Gastroesophageal sphincter (tissue), 4 donors: ENCODE results near the gene ABCA5. TPM values are rescaled to one million over a fixed set of nuclear protein-coding genes. Genes with fewer than 3 reads are reported as not detected.
"Not testable (repeated sequence)": the region's sequence is repeated elsewhere in the genome, so short reads cannot be mapped to it uniquely, and the experiment has no call there.

Experiments
- ATAC-seq: fragments of 150-250 bp; one replicate; pipeline ENCODE4 v1.9.1; 2016; ENCODE audit warnings: mild to moderate bottlenecking, moderate library complexity
- H3K27ac ChIP-seq, 4 donors: fragments of 200-600 bp; sonication (generic) in 3 of 4; 1 replicate in 3 of 4; 2 replicates in 1 of 4; pipeline ENCODE4 v1.5.1; 2016 to 2019
- H3K27me3 ChIP-seq: fragments of 200-600 bp; sonication (generic); one replicate; pipeline ENCODE4 v1.5.1; 2019
- H3K36me3 ChIP-seq, 2 donors: fragments of 200-600 bp; sonication (generic); one replicate each; pipeline ENCODE4 v1.5.1; 2019; ENCODE audit warnings: control low read depth in 1 of 2
- H3K4me1 ChIP-seq, 3 donors: fragments of 200-600 bp; sonication (generic); 1 replicate in 2 of 3; 2 replicates in 1 of 3; pipeline ENCODE4 v1.5.1; 2016 to 2019; ENCODE audit warnings: control low read depth in 2 of 3
- H3K4me3 ChIP-seq, 2 donors: fragments of 200-600 bp; sonication (generic); one replicate each; pipeline ENCODE4 v1.5.1; 2019; ENCODE audit warnings: mild to moderate bottlenecking in 1 of 2, moderate library complexity in 1 of 2
- H3K9me3 ChIP-seq, 3 donors: fragments of 200-600 bp; sonication (generic); one replicate each; pipeline ENCODE4 v1.5.1; 2017 to 2019; ENCODE audit warnings: control low read depth in 2 of 3
- CTCF ChIP-seq, 4 experiments: fragments of 200-600 bp in 2 of 4; fragments of 450-650 bp in 2 of 4; sonication (generic) in 1 of 4; IDR thresholded peaks; one replicate each; pipeline ENCODE4 v1.5.1; 2017 to 2019; ENCODE audit warnings: antibody characterized with exemption in 4 of 4, mild to moderate bottlenecking in 2 of 4, moderate library complexity in 2 of 4
- EP300 ChIP-seq: sonication (generic); formaldehyde crosslinking; IDR thresholded peaks from one replicate; pipeline ENCODE4 v1.6.1; 2017; ENCODE audit warnings: antibody characterized with exemption, mild to moderate bottlenecking
- POLR2A ChIP-seq, 2 donors: fragments of 450-650 bp; IDR thresholded peaks; one replicate each; pipeline ENCODE4 v1.6.1; 2017; ENCODE audit warnings: antibody characterized with exemption in 2 of 2, mild to moderate bottlenecking in 2 of 2, moderate library complexity in 1 of 2
- POLR2AphosphoS5 ChIP-seq: sonication (generic); formaldehyde crosslinking; IDR thresholded peaks from one replicate; pipeline ENCODE4 v1.6.1; 2017; ENCODE audit warnings: antibody characterized with exemption
- WGBS, 2 donors: methylation state at CpG; one replicate each; pipeline ENCODE4 v1.1.5; 2018; ENCODE audit warnings: low coverage in 1 of 2; 5-methylcytosine and 5-hydroxymethylcytosine counted together
- total RNA-seq, 4 donors: library from RNA; depleted of rRNA; stranded (reverse); fragments of >200 nt; gene quantifications; one replicate each; pipeline ENCODE4 v1.1.0, GENCODE V29; 2016

ABCA5 gene
- total RNA-seq, 4 donors from 2014 or later: 9.4 to 42.0 (median 22.0) TPM

DNA sequence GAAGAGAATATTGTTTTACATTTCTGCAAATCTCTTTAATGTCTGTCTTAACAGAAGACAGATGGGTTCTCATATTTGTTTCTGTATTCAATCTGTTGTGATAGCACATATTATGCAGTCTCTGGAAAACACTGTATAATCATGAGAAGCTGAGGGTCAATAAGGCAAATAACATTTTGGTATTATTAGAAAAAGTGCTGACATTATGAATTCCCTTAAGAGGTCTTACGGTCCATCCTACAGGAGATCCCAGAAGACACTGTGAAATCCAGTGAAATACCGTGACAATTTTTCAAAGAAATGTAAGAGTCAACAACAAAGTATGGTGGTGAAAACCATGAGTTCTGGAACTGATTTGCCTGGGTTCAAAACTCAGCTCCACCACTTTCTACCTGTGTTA lies 42.3 kb downstream of the ABCA5 start:
- H3K4me3 ChIP-seq: no peak overlapping the region
- no peak for TF ChIP-seq POLR2AphosphoS5
- no peak for TF ChIP-seq CTCF (IDR thresholded peaks at IDR 0.05)
- TF ChIP-seq POLR2A (IDR thresholded peaks at IDR 0.05): no peak
- TF ChIP-seq EP300: no peak
- H3K36me3 ChIP-seq: peaks cover 0 to 83% of the 10 kb centered on the region in 2 donors
- H3K4me1 ChIP-seq: no peaks in the 10 kb centered on the region
- no peak for ATAC-seq
- H3K27ac ChIP-seq: no peak overlapping the region
- H3K9me3 ChIP-seq: no peaks in the 10 kb centered on the region
- WGBS, 2 donors: 80 to 92% methylated on average over 1 to 2 of the region's 2 CpGs
- no peaks in the 10 kb centered on the region for H3K27me3 ChIP-seq

GRCh38 chr17:69282002-69282401 lies 44.9 kb downstream of the ABCA5 start:
- no peak for TF ChIP-seq POLR2AphosphoS5
- TF ChIP-seq EP300: no peak
- no peak for TF ChIP-seq POLR2A (IDR thresholded peaks at IDR 0.05)
- no peak for TF ChIP-seq CTCF (IDR thresholded peaks at IDR 0.05)
- ATAC-seq: no peak
- peaks cover 0 to 60% of the 10 kb centered on the region in 2 donors for H3K36me3 ChIP-seq
- no peak overlapping the region for H3K4me3 ChIP-seq
- H3K9me3 ChIP-seq: no peaks in the 10 kb centered on the region
- H3K4me1 ChIP-seq: no peaks in the 10 kb centered on the region
- H3K27ac ChIP-seq: no peak overlapping the region
- 85 to 92% methylated on average over 2 to 3 of the region's 3 CpGs for WGBS, 2 donors
- no peaks in the 10 kb centered on the region for H3K27me3 ChIP-seq

GRCh38 chr17:69276279-69276678 lies 50.7 kb downstream of the ABCA5 start:
- ATAC-seq: not testable (repeated sequence)
- H3K36me3 ChIP-seq: peaks cover 0 to 27% of the 10 kb centered on the region in 2 donors

DNA sequence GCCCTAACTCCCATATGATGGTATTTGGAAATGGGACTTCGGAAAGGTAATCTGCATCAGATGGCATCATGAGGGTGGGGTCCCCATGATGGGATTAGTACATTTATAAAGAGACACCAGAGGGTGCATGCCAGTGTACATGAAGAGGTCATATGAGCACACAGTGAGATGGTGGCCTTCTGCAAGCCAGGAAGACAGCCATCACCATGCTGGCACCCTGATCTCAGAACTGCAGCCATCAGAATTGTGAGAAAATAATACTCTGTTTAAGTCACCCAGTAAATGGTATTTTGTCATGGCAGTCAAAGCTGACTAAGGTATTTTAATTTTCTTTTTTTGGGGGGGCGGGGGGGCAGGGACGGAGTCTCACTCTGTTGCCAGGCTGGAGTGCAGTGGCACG lies 51.2 kb downstream of the ABCA5 start:
- Histone ChIP-seq H3K27me3 (no peaks in the 10 kb centered on the region), H3K36me3 (peaks cover 0 to 23% of the 10 kb centered on the region in 2 donors), H3K4me3 (no peak overlapping the region), H3K27ac (no peak overlapping the region), H3K9me3 (no peaks in the 10 kb centered on the region), H3K4me1 (no peaks in the 10 kb centered on the region)
- ATAC-seq: no peak
- 90 to 93% methylated on average over 3 of the region's 4 CpGs for WGBS, 2 donors
- no peak for TF ChIP-seq POLR2A (IDR thresholded peaks at IDR 0.05)
- no peak for TF ChIP-seq EP300
- no peak for TF ChIP-seq CTCF (IDR thresholded peaks at IDR 0.05)
- TF ChIP-seq POLR2AphosphoS5: no peak

More at GRCh38 chr17:69276279-69276678, 50.7 kb downstream of the ABCA5 start:
- WGBS, 2 donors: 87 to 92% methylated on average over 2 to 3 of the region's 4 CpGs
- H3K4me3 ChIP-seq, H3K4me1 ChIP-seq, H3K27me3 ChIP-seq, H3K27ac ChIP-seq, H3K9me3 ChIP-seq: not testable (repeated sequence)

- Histone ChIP-seq H3K9me3 (no peaks in the 10 kb centered on the region), H3K4me3 (no peak overlapping the region), H3K4me1 (no peaks in the 10 kb centered on the region), H3K36me3 (peaks cover 0 to 11% of the 10 kb centered on the region in 2 donors), H3K27me3 (no peaks in the 10 kb centered on the region), H3K27ac (no peak overlapping the region)
- TF ChIP-seq POLR2AphosphoS5: no peak
- no peak for TF ChIP-seq POLR2A (IDR thresholded peaks at IDR 0.05)
- TF ChIP-seq EP300: no peak
- TF ChIP-seq CTCF (IDR thresholded peaks at IDR 0.05): no peak
- 68 to 72% methylated on average over 7 of the region's 7 CpGs for WGBS, 2 donors
- ATAC-seq: no peak
These were observed 55.9 kb downstream of the ABCA5 start for GRCh38 chr17:69271023-69271422.
